ENCODE results near the gene SPAG17.

SPAG17 gene

DNA sequence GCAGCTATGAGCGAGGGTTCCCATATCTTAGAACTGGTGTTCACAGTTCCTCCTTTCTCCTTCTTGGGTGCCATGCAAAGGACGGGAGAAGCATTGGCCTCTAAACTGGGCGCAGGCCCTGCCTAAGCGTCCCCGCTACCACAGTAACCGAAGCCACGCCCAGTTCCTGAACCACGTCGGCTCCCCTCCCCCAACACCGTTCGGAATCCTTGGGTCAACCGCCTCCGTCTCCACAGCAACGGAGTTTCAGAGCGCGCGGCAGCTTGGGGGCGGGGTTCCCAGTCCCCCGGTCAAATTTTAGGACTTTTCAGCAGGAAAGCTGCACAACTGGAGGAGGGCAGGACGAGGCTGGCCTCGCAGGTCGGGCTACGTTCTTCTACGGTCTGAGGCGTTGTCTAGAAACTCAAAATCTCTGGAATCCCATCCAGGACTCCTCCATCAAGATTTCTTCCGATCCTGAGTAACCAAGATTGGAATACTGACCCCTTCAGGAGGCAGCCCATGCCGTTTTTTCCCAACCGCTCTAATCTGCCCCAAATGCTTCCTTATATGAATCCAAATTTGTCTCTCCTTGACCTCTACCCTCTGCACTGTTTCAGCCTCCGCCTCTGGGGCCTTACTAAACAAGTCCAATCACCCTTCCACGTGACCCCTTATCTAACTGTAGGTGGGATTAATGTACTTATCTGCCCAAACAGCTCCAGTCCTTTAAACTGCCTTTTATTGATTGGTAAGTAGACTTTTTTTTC lies at the start of gene SPAG17:
Gene SPAG17, minus strand, starts transcription at position 145 of the 749 bp plus-strand sequence. Its CDS starts 71 bp downstream, at position 74.
- intact Hi-C loops (cut with DNase I): no loop called here
- DNase-seq: peak in 9 of 10 donors; percentile 14 to 85 (median 26)

DNA sequence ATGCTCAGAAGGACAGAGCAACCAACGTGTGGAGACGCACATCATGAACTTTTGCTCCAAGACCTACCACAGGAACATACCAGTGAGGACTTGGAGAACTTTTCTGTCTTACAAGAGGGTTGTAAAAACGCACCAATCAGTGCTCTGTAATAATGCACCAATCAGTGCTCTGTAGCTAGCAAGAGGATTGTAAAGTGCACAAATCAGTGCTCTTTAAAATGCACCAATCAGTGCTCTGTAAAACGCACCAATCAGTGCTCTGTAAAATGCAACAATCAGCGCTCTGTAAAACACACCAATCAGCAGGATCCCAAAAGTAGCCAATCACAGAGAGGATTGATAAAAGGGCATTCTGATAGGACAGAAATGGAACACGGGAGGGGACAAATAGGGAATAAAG lies 40.4 kb upstream of the SPAG17 start:
- intact Hi-C loops (cut with DNase I): no loop called here
- DNase-seq: no peak

DNA sequence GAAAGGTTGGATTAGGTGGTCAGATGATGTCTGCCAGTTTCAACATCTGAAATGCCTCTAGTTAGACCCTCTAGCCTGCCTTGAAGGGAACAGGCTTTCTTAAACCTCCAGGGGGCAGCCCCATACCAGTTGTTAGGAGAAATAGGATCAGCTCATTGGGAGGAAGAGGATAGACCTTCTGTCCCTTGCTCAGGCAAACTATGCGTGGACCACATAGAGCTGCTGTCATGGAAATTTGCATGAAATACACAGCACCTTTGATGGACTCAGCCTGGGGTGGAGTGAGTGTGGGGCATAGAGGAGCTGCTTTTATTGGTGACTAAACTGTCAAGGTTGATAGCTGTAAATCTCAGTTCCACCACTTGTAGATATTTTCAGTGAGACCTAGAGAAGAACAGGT lies 38.4 kb upstream of the SPAG17 start:
- intact Hi-C loops (cut with DNase I): no loop called here

DNA sequence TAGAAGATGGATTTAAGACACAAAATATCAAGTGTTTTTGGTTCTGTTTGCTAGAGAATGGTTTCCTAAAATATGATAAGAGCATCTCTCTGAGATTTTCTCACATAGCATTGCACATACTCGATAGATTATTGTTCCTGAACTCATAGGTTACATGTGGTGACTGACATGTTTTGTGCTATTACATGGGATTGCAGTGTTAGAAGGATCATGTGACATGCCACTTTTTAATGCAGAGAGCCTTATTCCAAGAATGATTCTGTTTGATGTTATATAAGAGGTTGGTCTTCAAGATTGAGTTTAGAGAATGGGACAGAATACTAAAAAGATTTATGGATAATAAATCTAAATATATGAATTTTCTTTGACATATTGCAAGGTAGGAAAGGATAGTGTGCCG lies 34.4 kb upstream of the SPAG17 start:
- intact Hi-C loops (cut with DNase I): no loop called here
- DNase-seq: no peak

More for the DNA sequence above, 38.4 kb upstream of the SPAG17 start:
- DNase-seq: no peak

DNA sequence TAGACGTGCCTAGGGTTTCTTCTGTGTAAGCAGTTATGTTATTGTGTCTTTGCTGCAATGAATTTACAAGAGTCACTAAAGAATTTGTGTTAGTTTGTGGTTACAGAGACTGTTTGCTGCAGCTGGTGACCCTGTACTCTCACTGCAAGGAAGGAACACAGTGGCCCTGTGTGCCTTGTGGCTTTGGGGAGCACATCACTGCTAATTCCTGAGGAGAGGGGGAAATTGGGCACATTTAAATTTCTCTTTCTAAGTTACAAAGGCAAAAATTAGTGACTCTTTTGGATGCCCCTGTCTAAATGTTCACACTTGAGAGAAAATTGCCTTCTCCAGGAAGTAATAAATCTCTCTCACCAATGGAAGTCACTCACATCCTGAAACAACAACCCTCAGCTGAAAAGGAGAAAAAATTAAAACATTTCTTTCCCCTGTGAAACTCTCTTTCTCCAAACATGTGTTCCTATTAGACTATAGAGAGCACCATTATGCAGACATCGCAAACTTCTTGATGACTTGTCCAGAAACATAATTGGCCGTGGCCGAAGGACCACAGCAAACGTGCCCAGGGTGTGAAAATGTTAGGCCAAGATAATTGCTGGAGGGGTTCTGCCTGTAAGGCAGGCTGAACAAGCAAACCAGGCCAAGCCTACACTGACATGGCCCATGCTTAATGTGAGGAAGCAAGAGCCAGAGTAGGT lies 32.3 kb upstream of the SPAG17 start:
- DNase-seq: no peak
- intact Hi-C loops (cut with DNase I): no loop called here

DNA sequence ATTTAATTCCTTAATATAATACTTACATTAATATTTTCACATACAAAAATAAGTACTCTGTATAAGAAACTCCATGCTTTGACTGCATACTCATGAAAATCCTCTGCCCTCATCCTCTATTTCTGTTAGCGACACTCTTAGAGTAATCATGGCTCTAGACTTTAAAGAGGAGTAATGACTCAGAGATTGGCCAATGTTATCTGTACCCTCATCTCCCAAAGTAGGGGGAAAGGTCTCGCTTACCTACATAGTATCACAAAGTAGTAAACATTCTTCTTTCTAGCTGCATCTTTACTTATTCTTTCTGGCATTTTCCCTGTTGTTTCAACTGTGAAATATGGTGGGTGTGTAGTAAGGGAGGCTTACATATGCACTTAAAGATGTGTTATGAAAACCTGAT lies 29.8 kb upstream of the SPAG17 start:
- intact Hi-C loops (cut with DNase I): no loop called here

DNA sequence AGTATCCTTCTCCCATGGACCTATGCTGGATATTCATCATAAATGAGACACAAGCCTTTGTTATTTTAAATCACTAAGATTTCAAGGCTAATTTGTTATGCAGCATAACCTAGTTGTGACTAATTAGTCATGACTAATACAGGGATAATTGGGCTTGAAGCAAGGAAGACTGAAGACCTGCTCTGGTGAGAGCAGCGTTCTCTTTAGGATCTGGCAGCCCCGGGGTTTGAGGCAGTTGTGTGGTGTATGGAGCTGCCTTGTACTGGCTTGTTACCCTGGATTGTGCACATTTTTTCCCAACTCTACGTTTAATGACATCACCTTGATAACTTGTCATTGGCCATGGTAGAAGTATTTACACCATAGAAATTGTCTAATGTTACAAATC lies 25.7 kb upstream of the SPAG17 start:
- DNase-seq: no peak

More for the DNA sequence above, 29.8 kb upstream of the SPAG17 start:
- DNase-seq: no peak

DNA sequence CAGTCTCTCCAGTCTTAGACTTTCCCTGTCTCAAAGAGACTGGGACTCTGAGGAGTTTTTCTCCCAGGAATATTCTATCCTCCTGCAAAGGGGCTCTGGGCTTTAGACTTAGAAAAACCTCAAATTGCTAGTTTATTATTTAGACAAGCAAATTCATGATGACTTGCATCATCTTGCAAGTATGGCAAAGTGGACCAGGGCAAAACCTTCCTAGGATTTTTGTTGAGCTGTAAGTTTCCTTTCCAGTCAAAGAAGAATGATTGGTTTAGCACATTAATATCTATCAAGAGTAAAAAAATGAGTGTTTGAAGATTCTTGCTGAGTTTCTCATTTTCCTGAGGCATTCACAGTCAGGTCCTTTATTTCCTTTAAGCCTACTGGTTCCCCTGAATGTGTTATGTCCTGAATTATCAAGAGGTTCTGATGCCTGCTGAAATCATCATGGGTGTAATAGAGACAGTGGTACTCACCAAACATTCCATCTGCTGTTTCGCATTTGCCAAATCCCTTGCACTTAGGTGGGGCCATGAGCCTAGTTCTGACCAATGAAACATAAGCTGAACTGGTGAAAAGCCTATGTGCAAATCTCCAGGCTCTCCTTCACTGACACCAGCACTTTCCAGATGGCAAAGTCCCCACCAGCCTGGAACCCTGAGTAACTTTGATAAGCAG lies 25.2 kb upstream of the SPAG17 start:
- no peak for DNase-seq
- intact Hi-C loops (cut with DNase I): no loop called here

More for the DNA sequence above, 25.7 kb upstream of the SPAG17 start:
- intact Hi-C loops (cut with DNase I): no loop called here

DNA sequence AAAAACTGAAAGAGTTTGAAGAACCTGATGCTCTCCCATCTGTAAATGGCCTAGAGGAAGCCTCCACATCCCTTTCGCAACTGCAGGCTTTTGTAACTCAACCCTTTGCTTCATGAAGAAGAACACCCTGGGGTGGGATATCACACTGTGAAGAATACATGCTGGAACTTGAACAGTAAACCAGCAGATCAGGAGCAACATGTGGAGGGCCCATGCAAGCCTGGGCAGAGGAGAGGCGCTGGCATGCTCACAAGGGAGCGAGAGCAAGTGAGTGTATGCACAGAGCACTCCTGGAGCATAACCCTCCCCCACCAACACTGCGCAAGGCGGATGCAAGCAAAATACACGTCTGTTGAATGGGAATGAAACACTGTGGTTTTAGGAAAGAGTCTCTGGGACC lies 24.6 kb upstream of the SPAG17 start:
- DNase-seq: no peak
- intact Hi-C loops (cut with DNase I): no loop called here

DNA sequence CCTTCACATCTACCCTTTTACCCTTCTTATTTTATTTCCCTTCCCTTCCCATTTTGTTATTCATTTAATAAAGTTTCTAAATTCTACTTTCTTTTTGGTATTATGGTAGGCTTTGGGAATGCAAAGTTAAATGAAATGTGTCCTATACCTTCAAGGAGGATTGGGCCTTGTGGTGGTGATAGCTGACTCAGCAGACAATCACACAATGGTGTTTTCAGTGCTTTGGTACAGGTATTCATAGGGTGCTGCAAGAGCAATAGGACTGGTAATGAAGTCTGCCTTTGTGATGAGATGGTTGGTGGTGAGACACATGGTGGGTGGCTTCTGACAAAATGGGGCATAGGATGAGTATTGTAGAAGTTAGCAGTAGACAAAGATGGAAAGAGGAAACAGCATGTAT lies 21.9 kb upstream of the SPAG17 start:
- intact Hi-C loops (cut with DNase I): no loop called here
- DNase-seq: no peak

DNA sequence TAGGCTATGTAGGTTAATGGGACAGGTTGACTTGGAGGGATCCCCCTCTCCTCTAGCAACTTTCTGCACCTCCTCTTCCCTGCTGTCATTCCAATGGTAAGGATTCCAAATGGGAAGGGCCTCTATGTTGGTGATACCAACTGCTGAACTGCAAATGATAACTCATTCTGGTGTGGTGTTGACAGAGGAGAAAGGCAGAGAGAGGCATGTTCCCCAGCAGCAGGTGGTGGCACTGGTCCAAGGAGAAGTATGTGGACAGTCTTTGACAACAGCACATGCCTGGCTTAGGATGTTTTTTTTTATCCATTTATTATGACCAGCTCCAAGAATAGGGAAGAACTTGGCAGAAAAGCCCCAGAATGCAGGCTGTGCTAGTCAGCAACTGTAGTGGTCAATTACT lies 19.6 kb upstream of the SPAG17 start:
- intact Hi-C loops (cut with DNase I): no loop called here

DNA sequence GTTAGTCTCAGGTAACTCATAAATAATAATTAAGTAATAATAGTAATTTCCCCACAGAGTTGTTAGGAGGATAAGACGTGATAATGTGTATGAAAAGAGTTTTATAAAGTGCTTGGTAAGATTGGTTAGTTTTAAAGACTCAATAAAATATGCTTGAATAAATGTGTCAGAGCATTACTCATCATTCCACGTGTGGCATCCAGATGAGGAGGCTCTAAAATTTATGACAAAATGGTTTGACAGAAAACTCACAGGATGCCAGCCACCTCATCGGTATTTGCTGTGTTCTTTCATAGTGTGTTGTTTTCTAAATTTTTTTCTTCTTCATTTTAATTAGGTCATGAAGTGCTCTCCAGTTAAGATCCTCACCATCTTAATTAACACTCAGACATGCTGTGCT lies 19.1 kb upstream of the SPAG17 start:
- intact Hi-C loops (cut with DNase I): no loop called here
- DNase-seq: no peak

More for the DNA sequence above, 19.6 kb upstream of the SPAG17 start:
- no peak for DNase-seq

DNA sequence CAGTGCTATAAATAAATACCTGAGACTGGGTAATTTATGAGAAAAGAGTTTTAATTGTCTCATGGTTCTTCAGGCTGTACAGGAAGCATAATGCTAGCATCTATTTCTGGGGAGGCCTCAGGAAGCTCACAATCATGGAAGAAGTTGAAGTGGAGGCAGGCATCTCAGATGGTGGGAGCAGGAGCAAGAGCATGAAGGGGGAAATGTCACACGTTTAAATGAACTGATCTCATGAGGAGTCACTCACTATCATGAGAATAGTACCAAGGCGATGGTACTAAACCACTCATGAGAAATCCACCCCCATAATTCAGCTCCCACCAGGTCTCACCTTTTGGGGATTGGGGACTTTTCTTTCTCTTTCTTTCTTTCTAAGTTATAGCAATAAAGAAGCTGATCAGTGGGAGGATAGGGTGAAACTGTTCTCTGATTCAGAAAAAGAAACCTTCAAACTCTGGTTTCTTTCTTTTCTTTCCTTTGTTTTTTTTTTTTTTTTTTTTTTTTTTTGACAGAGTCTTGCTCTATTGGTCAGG lies 17.1 kb upstream of the SPAG17 start:
- DNase-seq: no peak
- intact Hi-C loops (cut with DNase I): no loop called here

DNA sequence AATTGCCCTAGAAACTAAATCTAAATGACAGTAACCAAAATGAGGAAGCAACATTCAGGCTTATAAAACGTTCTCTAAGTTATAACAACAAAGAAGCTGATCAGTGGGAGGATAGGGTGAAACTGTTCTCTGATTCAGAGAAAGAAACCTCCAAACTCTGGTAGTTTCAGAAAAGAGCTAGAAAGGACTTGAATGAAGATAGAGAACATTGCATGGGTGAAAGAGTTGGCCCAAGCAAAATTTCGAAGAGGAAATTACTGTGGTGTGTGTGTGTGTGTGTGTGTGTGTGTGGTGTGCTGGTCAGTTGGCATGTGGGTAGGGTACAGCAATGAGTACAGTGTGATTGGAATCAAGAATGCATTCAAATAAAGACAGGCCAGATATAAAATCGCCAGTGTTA lies 16.5 kb upstream of the SPAG17 start:
- intact Hi-C loops (cut with DNase I): no loop called here
- DNase-seq: no peak

DNA sequence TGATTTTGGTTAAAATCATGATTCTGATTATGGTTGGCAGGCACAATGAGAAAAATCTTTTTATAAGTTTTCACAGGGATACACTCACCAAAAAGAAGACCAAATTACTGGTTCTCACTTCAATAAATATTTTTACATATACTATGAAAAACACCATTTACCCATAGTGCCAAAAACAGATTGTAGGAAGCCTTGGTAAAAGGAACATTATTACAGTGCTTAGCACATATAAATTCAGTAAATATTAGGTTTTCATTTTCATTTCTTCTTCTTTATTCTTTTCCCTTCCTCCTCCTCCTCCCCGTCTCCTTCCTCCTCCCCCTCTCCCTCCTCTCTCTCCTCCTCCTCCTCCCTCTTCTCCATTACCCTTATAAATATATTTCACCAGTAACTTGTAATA lies 15.8 kb upstream of the SPAG17 start:
- no peak for DNase-seq
- intact Hi-C loops (cut with DNase I): no loop called here

DNA sequence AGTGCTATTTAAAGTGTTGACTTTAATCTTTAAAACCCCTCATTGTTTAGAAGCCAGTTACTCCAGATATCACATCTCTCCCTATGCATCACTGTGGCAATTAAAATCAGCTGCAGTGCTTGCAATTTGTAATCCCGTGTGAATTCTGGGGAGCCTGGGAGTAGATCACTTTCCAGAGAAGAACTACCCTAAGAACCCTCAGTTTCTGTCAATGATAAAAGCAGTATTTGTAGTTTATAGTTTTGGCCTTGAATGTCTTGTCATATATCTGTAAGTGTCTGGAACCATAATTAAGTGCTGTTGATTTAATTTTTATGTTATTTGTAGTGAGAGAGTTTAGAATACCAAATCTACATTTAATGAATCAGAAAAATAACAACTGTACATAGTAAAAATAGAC lies 5.5 kb upstream of the SPAG17 start:
- intact Hi-C loops (cut with DNase I): no loop called here
- DNase-seq: no peak

DNA sequence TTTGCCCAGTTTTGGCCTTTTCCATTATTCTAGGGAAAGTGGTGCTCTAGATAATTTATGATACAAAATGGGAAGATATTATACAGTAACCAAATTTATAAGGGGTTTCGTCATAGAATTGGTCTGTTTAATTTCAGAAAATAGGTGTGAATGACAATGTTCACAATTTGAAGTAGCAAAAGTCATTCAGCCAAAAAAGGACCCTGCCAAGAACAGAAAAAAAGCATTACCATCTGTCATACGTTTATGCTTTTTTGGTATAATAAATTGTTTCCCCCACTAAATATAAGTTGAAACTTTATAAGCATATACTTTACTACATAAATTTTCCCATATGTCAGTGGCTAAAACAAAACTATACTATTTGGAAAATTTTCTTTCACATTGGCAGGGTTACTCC lies 4.5 kb upstream of the SPAG17 start:
- intact Hi-C loops (cut with DNase I): no loop called here
- DNase-seq: no peak

DNA sequence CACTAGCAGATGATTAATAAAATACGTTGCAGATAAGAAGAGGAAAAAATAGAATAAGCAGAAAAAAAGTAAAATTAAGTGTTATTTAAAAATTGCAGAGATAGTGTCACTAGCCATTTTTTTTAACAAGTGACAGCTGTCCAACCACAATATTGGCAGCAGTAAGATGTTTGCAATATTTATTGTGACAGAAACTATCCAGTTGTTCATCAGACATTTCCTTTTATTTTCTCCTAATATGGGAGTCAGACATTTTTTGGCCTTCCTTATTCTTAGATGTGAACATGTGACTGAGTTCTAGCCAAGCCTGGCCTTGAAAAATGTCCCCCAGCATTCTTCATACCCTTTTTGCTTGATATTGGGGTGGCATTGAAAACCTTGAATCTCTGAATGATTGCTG lies 3.4 kb upstream of the SPAG17 start:
- intact Hi-C loops (cut with DNase I): no loop called here
- no peak for DNase-seq

DNA sequence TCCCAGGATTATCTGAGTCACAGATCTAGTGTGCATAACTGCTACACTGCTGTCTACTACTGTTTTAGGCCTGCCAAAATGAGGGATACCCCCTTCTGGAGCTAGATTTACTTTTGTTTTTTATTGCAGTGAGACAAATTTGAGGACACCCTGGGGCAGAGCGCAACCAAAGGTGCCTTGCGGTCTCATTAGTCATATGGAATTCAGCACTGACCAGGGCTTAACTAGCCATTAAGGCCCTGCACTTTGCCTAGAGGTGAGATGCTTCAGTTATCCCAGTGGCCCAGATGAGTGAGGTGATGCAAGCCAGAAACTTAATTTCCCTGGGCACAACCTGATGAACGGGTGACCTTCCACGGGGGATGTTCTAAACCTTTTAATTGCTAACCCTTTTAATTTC lies 998 bp upstream of the SPAG17 start:
- no peak for DNase-seq
- intact Hi-C loops (cut with DNase I): no loop called here

DNA sequence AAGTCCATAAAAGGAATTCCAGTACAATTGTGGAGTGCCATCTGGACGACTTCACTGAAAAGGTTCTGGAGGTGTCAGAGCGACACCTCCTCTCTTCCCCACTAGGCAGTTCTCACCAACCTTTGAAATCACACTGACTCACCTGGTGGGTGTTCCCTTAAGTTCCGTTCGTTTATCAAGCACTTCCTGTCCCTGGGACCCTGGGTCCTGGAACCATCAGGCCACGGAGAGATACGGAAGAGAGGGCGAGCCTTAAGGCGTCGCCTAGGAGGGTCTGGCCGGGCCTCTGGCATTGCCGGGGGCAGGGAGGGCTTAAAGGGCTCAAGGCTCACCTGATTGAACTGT lies 317 bp downstream of the SPAG17 start:
- no peak for DNase-seq
- intact Hi-C loops (cut with DNase I): no loop called here

DNA sequence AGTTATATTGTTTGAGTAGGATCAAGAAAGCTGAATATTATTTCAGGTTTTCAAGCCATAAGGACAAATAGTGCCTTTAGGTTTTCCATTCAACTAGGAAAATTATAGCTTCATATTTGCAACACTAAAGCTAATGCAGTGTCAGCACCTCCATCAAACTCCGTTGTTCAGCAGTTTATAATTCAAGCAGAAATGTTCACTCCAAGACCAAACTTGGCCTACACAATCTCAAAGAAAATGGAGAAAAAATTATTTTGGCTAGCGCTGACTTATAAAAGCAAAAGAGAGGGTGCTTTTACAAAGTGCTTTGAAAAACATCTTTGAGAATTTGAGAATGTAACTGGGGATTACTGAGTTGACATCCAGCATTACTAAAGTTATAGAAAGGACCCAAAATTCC lies 1.4 kb downstream of the SPAG17 start:
- intact Hi-C loops (cut with DNase I): no loop called here
- no peak for DNase-seq

DNA sequence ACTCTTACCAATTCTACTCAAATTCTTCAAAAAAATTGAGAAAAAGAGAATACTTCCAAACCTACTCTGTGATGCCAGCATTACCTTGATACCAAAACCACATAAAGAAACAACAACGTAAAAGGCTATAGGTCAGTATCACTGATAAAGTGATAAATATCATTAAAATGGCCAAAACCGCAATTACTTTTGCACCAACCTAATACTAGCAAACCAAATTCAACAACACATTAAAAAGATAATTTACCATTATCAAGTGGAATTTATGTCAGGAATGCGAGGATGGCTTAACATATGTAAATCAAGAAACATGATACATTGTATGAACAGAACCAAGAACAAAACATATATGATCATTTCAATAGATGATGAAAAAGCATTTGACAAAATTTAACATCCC lies 7.0 kb downstream of the SPAG17 start:
- intact Hi-C loops (cut with DNase I): no loop called here
- no peak for DNase-seq
